Fibroblast of villous mesenchyme (primary cell): ENCODE data around the gene ACKR3. TPM values are rescaled to one million over a fixed set of nuclear protein-coding genes. Genes with fewer than 3 reads are reported as not detected.

Experiments used
- DNase-seq: peaks from one replicate; pipeline ENCODE4 v3.0.0-alpha.2; 2010; ENCODE audit warnings: low read depth
- H3K4me3 ChIP-seq: 2 replicates; pipeline ENCODE4 v1.5.1; 2011; ENCODE audit warnings: low read depth, mild to moderate bottlenecking, low read length
- CTCF ChIP-seq: IDR thresholded peaks from 2 replicates; pipeline ENCODE4 v1.5.1; 2012; ENCODE audit warnings: low read depth, mild to moderate bottlenecking, low read length; ENCODE audit not compliant: insufficient read depth
- total RNA-seq: library from RNA; depleted of rRNA; stranded (reverse); fragments of >200 nt; gene quantifications from 2 replicates; pipeline ENCODE4 v1.2.3, GENCODE V29; 2012

Gene ACKR3
- total RNA-seq: 0.64 TPM in 1 of 2 replicates, not detected in the other

GRCh38 chr2:236569573-236569973 lies at the start of gene ACKR3:
TSS of gene ACKR3 (plus strand) at chr2:236569825. CDS start at chr2:236580466, 10,641 bp downstream.
- peak; percentile 34 for TF ChIP-seq CTCF
- no peak within 1 kb of the TSS for H3K4me3 ChIP-seq
- DNase-seq: peak; percentile 52

GRCh38 chr2:236521556-236521955 lies 48.1 kb upstream of the ACKR3 start:
- TF ChIP-seq CTCF: no peak
- H3K4me3 ChIP-seq: no peak overlapping the region
- DNase-seq: no peak

- TF ChIP-seq CTCF: no peak
- DNase-seq: no peak
- no peak overlapping the region for H3K4me3 ChIP-seq
These were observed 46.4 kb upstream of the ACKR3 start for GRCh38 chr2:236523249-236523648.

- no peak for TF ChIP-seq CTCF
- H3K4me3 ChIP-seq: no peak overlapping the region
- no peak for DNase-seq
These were observed 44.1 kb upstream of the ACKR3 start for GRCh38 chr2:236525411-236525997.

- no peak for TF ChIP-seq CTCF
- no peak for DNase-seq
- no peak overlapping the region for H3K4me3 ChIP-seq
These were observed 43.0 kb upstream of the ACKR3 start for GRCh38 chr2:236526455-236527158.

GRCh38 chr2:236527159-236527630 lies 42.4 kb upstream of the ACKR3 start:
- DNase-seq: peak; percentile 38
- no peak overlapping the region for H3K4me3 ChIP-seq
- no peak for TF ChIP-seq CTCF
